ENCODE results near the gene ATAD1. TPM values are rescaled to one million over a fixed set of nuclear protein-coding genes. Genes with fewer than 3 reads are reported as not detected.
"Not testable (repeated sequence)": the region's sequence is repeated elsewhere in the genome, so short reads cannot be mapped to it uniquely, and the experiment has no call there.

ATAD1 gene
- polyA plus RNA-seq (2013, experiment 1 of 2; ENCODE audit: insufficient read length) = 30.3 TPM
- polyA plus RNA-seq (2013, experiment 2 of 2; ENCODE audit: insufficient read length) = 30.4 TPM

- DNase-seq = peak; percentile 82
These were observed at the start of gene ATAD1 for GRCh38 chr10:87817609-87818504. Gene ATAD1, minus strand, starts transcription at chr10:87818226. Its CDS starts 3,627 bp downstream, at chr10:87814599.

- no peak for DNase-seq
These were observed 49.4 kb upstream of the ATAD1 start for GRCh38 chr10:87867453-87867852.

- no peak for DNase-seq
These were observed 48.5 kb upstream of the ATAD1 start for GRCh38 chr10:87866412-87866974.

- DNase-seq = no peak
These were observed 47.3 kb upstream of the ATAD1 start for GRCh38 chr10:87865241-87865881.

- DNase-seq = no peak
These were observed 46.6 kb upstream of the ATAD1 start for GRCh38 chr10:87864496-87865059.

- not testable (repeated sequence) for DNase-seq
These were observed 46.0 kb upstream of the ATAD1 start for GRCh38 chr10:87863951-87864495.

GRCh38 chr10:87863053-87863943, 45.3 kb upstream of the ATAD1 start, which contains the start of the genes KLLN and PTEN:
Gene KLLN, minus strand, starts transcription at chr10:87863533. Its CDS starts 1,046 bp downstream, at chr10:87862487.
Gene PTEN, plus strand, starts transcription at chr10:87863625. Its CDS starts 845 bp downstream, at chr10:87864470.
- DNase-seq = peak; percentile 96

GRCh38 chr10:87862679-87863052, 44.6 kb upstream of the ATAD1 start:
- no peak for DNase-seq

- DNase-seq = peak; percentile 99
These were observed 44.1 kb upstream of the ATAD1 start for GRCh38 chr10:87861953-87862678.

GRCh38 chr10:87861566-87861952, 43.5 kb upstream of the ATAD1 start:
- DNase-seq = peak; percentile 68

GRCh38 chr10:87860816-87861403, 42.9 kb upstream of the ATAD1 start:
- no peak for DNase-seq

- DNase-seq = peak; percentile 81
These were observed 42.2 kb upstream of the ATAD1 start for GRCh38 chr10:87860156-87860795.

- not testable (repeated sequence) for DNase-seq
These were observed 37.6 kb upstream of the ATAD1 start for GRCh38 chr10:87855665-87856064.

- not testable (repeated sequence) for DNase-seq
These were observed 37.2 kb upstream of the ATAD1 start for GRCh38 chr10:87855247-87855646.

- no peak for DNase-seq
These were observed 34.1 kb upstream of the ATAD1 start for GRCh38 chr10:87852089-87852488.

- peak; percentile 70 for DNase-seq
These were observed 32.7 kb upstream of the ATAD1 start for GRCh38 chr10:87850742-87851205.

- DNase-seq = no peak
These were observed 31.0 kb upstream of the ATAD1 start for GRCh38 chr10:87849001-87849400.

GRCh38 chr10:87847550-87847949, 29.5 kb upstream of the ATAD1 start:
- no peak for DNase-seq

- DNase-seq = not testable (repeated sequence)
These were observed 28.7 kb upstream of the ATAD1 start for GRCh38 chr10:87846711-87847110.

GRCh38 chr10:87846023-87846422, 28.0 kb upstream of the ATAD1 start:
- DNase-seq = no peak
